ENCODE data around the gene CCDC146.

CCDC146 gene

DNA sequence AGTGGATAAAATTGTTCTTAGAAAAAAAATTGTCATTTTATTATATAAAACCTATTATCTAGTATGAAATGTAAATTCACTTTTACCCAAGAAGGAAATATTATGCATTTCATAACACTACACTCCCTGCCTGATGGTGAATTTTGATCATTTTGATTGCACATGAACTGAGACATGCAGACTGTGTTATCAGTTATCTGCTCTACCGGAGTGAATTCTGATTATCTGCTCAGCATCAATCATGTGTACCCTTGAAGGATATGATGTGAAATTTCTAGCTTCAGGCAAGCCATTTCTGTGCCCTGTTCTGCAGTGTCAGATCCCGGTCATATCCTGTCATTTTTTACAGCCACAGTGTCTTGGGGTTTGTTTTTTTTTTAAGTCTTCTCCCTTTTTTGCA, 162.2 kb downstream of the CCDC146 start:
- TF ChIP-seq, protein P1, sequence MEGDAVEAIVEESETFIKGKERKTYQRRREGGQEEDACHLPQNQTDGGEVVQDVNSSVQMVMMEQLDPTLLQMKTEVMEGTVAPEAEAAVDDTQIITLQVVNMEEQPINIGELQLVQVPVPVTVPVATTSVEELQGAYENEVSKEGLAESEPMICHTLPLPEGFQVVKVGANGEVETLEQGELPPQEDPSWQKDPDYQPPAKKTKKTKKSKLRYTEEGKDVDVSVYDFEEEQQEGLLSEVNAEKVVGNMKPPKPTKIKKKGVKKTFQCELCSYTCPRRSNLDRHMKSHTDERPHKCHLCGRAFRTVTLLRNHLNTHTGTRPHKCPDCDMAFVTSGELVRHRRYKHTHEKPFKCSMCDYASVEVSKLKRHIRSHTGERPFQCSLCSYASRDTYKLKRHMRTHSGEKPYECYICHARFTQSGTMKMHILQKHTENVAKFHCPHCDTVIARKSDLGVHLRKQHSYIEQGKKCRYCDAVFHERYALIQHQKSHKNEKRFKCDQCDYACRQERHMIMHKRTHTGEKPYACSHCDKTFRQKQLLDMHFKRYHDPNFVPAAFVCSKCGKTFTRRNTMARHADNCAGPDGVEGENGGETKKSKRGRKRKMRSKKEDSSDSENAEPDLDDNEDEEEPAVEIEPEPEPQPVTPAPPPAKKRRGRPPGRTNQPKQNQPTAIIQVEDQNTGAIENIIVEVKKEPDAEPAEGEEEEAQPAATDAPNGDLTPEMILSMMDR (IDR thresholded peaks at IDR 0.05; ENCODE audit: control extremely low read depth, extremely low read depth, low read depth, missing control alignments): no peak
- ChIA-PET CTCF (interaction anchor here (2.7 kb wide), 1 partner anchor 14 kb away, joined by 8 read pairs; no protein-coding TSS in a partner anchor), POLR2A (no interaction called here)
- no peak for DNase-seq (ENCODE audit: extremely low spot score)

DNA sequence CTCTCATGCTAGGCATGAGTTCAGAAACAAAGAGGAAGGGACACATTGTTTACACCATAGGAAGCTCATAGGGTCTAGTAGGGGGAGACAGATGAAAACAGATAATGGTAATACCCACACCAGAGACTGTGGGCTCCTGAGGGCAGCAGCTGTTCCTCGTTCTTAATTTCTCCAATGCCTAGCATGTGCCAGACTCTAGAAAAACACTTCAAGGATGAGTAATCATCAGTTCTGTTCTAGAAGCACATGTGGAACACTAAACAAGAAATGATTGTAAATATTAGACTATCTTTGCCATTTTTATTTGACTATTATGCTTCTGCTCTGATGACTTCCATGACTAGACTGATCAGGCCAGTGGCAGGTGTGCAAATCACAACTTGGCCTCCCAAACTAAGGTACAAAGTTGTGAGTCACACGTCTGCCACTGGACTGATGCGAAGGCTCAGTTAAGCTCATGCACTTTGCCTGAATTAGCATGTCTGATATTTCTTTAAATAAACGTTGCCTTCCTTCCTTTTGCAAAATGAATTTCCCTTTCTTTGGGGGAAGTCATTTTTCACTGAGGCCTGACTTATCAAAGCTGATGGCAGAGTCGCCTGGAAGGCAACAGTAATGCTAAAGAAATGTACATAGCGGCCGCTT, 166.4 kb downstream of the CCDC146 start:
- POLR2A ChIA-PET: interaction anchor here (0.6 kb wide), 1 partner anchor 43 kb away, joined by 3 read pairs; no protein-coding TSS in a partner anchor
- no peak for DNase-seq (ENCODE audit: extremely low spot score)
- CTCF ChIA-PET: interaction anchor here (1.2 kb wide), 1 partner anchor 42 kb away, joined by 3 read pairs; no protein-coding TSS in a partner anchor
- TF ChIP-seq, protein P1 (IDR thresholded peaks at IDR 0.05; ENCODE audit: control extremely low read depth, extremely low read depth, low read depth, missing control alignments): no peak

DNA sequence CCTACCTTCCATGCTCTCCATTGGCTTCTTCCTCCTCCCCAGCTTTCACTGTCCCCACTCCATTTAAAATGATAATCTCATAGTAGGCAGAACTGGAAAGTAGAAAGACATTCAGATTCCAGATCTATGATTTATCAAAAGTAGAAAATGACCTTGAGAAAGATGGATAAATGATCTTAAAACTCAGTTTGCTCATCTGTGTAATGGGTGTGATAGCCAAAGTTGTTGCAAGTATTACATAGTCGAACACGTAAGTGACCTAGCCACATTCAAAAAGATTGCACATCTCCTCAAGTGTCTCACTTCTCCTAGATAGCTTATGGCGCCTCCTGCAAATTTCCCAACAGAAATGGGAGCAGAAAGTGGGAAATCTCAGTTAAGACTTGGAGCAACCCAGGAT, 167.0 kb downstream of the CCDC146 start:
- DNase-seq (ENCODE audit: extremely low spot score): no peak
- ChIA-PET POLR2A (interaction anchor here (0.6 kb wide), 1 partner anchor 43 kb away, joined by 3 read pairs; no protein-coding TSS in a partner anchor), CTCF (interaction anchor here (1.2 kb wide), 1 partner anchor 43 kb away, joined by 3 read pairs; no protein-coding TSS in a partner anchor)
- TF ChIP-seq, protein P1 (IDR thresholded peaks at IDR 0.05; ENCODE audit: control extremely low read depth, extremely low read depth, low read depth, missing control alignments): no peak

DNA sequence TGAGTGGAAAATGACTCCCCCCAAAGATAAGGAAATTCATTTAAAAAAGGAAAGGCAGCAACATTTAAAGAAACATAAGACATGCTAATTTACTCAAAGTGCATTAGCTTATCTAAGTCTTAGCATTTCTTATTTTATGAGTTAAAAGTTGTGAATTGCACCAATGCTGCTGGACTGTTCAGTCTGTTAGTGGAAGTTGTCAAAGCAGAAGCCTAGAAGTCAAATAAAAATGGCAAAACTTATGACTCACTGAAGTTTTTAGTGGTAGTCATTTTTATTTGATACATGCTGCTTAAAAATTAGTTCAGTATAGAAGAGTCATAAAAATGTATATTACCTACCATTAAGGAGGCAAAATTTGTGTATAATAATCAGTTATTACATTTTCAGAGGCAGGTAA, 168.0 kb downstream of the CCDC146 start:
- POLR2A ChIA-PET: no interaction called here

DNA sequence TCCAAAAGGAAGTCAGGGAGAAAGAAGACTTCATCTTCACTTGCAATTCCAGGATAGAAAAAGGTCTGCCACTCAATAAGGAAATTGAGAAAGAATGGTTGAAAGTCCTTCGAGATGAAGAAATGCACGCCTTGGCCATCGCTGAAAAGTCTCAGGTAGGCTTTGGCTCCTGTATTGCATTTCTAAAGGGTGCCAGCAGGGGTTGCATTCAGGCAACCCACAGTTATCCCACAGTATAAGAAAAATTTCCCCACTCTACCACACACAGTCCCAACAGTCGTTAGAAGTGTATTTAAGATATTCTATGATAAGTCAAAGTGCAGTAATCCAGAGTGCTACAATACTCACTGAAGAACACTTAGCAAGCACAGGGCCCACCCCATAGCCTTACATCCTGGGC, 170.6 kb downstream of the CCDC146 start:
- TF ChIP-seq, protein P1 (IDR thresholded peaks at IDR 0.05; ENCODE audit: control extremely low read depth, extremely low read depth, low read depth, missing control alignments): no peak
- ChIA-PET POLR2A (no interaction called here), CTCF (no interaction called here)
- no peak for DNase-seq (ENCODE audit: extremely low spot score)

More for the DNA sequence above, 168.0 kb downstream of the CCDC146 start:
- DNase-seq (ENCODE audit: extremely low spot score): no peak
- CTCF ChIA-PET: no interaction called here
- TF ChIP-seq, protein P1 (IDR thresholded peaks at IDR 0.05; ENCODE audit: control extremely low read depth, extremely low read depth, low read depth, missing control alignments): no peak

DNA sequence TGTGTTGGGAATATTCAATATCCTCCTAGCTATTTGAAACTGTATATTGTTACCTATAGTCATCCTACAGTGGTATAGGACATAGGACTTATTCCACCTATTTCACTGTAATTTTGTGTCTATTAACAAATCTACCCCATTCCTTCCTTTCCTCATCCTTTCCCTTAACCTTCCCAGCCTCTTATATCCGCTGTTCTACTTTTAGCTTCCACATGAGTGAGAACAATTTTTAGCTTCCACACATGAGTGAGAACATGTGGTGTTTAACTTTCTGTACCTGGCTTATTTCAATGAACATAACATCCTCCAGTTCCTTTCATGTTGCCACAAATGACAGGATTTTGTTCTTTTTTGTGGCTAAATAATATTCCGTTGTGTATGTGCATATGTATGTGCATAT, 173.1 kb downstream of the CCDC146 start:
- DNase-seq (ENCODE audit: extremely low spot score): no peak
- CTCF ChIA-PET: interaction anchor here (1.0 to 1.5 kb wide), 2 partner anchors 11 to 71 kb away, joined by 3 read pairs; no protein-coding TSS in a partner anchor
- TF ChIP-seq, protein P1 (IDR thresholded peaks at IDR 0.05; ENCODE audit: control extremely low read depth, extremely low read depth, low read depth, missing control alignments): no peak
- POLR2A ChIA-PET: no interaction called here

All from GM10248 (cell line).